ENCODE measurements around the gene COA6. TPM values are rescaled to one million over a fixed set of nuclear protein-coding genes. Genes with fewer than 3 reads are reported as not detected.

Gene COA6
- polyA plus RNA-seq, 2 of the 4 experiments (the other 2 are of a cell fraction), result 102 to 133 TPM

GRCh38 chr1:234381699-234382555 lies 8.7 kb downstream of the COA6 start:
- H3K27ac ChIP-seq, result no peak overlapping the region
- POLR2A ChIA-PET, result no interaction called here
- DNase-seq (ENCODE audit: low read depth in 1 of 2, low spot score in 1 of 2), result no peak
- FAIRE-seq, result no peak
- CTCF ChIA-PET, result interaction anchor here (1.8 kb wide), 1 partner anchor 267 kb away, joined by 5 read pairs; no protein-coding TSS in a partner anchor
- no peak overlapping the region for H3K4me2 ChIP-seq
- ATAC-seq, result no peak
- no peaks in the 10 kb centered on the region for H3K4me1 ChIP-seq
- 91% methylated on average over 10 of the region's 10 CpGs for WGBS (ENCODE audit: missing lambda C conversion rate)
- TF ChIP-seq FOXS1 (CRISPR knock-in tag; IDR thresholded peaks at IDR 0.05) (no peak), HOXB13 (CRISPR knock-in tag; IDR thresholded peaks at IDR 0.05; ENCODE audit: low read depth) (no peak), PHF8 (IDR thresholded peaks at IDR 0.05; ENCODE audit: borderline replicate concordance, low read depth) (no peak), ZFP36 (IDR thresholded peaks at IDR 0.05; ENCODE audit: borderline replicate concordance, partially characterized antibody) (no peak), ATOH8 (CRISPR knock-in tag; IDR thresholded peaks at IDR 0.05; ENCODE audit: low read depth) (no peak), MAZ (IDR thresholded peaks at IDR 0.05; ENCODE audit: borderline replicate concordance, low read depth, low read length) (no peak), RCOR1 (IDR thresholded peaks at IDR 0.05; ENCODE audit: low read depth, low read length) (no peak), FOSB (CRISPR knock-in tag; IDR thresholded peaks at IDR 0.05) (no peak), ZC3H11A (IDR thresholded peaks at IDR 0.05) (no peak), USF2 (IDR thresholded peaks at IDR 0.05) (no peak), HOXA7 (CRISPR knock-in tag; IDR thresholded peaks at IDR 0.05) (no peak), HOXB5 (CRISPR knock-in tag; IDR thresholded peaks at IDR 0.05) (no peak), EHF (CRISPR knock-in tag; IDR thresholded peaks at IDR 0.05) (no peak), RAD21 (conservative IDR thresholded peaks at IDR 0.05 in 1 of 2, IDR thresholded peaks at IDR 0.05 in 1 of 2) (no peak), E2F6 (IDR thresholded peaks at IDR 0.05; ENCODE audit: borderline replicate concordance, low read depth) (no peak), JUNB (IDR thresholded peaks at IDR 0.05) (no peak), REST (IDR thresholded peaks at IDR 0.05) (no peak), KDM5A (IDR thresholded peaks at IDR 0.05) (no peak), HMGXB4 (CRISPR knock-in tag; IDR thresholded peaks at IDR 0.05; ENCODE audit: borderline replicate concordance) (no peak), HDAC2 (IDR thresholded peaks at IDR 0.05) (no peak)
- no peak overlapping the region for H3K4me3 ChIP-seq
- H3K9me3 ChIP-seq, result no peaks in the 10 kb centered on the region
